ENCODE data around the gene DNM3. TPM values are rescaled to one million over a fixed set of nuclear protein-coding genes. Genes with fewer than 3 reads are reported as not detected.
"Not testable (repeated sequence)": the region's sequence is repeated elsewhere in the genome, so short reads cannot be mapped to it uniquely, and the experiment has no call there.

The DNM3 gene
- polyA plus RNA-seq, 2 donors = 0.53 to 0.76 TPM

DNA sequence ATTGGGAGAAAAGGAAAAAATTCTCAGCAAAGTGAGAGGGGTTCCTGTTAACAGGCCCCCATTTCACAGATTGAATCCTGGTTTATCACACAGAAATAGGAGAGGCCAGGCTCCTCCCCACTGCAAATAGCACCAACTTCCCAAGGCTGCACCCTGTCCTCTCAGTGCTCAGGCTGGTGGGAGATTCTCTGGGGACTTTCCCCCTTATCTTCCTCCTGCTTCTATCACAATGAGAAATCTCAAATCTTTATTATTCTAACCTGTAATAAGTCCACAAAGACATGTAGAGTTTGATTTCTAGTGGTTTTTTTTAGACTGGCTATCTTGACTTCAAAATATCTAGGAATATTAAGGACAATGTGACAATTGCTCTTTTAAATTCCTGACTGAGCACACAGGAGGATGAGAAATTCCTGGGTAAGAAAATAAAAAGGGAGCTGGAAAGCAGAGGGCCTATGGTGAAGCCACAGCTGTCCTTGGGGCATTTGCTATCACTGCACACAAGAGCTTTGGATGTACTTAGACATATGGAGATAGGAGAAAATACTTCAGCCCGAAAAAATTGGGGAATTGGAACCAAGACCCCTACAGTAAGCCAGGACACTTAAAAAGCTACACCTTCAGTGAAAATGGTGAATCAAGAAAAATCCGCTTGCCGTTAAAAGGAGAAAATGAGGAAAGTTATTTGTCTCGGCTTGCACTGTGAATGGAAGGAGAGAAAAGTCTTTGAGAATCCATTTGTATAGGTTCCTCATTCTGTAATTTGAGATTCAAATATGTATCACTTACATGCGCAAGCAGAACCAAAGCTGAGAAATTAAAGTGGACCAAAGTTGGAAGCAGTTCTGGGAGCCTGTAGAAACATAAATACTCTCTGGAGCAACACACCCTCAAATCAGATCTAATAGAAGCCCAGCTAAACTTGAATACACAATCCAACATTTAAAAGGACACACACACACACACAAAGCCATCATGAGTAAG, 513.3 kb downstream of the DNM3 start:
- Histone ChIP-seq H3K27me3 (ENCODE audit: control insufficient read depth in 1 of 2, insufficient read depth in 2 of 2, low read length in 2 of 2) (no peaks in the 10 kb centered on the region), H3K9me3 (ENCODE audit: control insufficient read depth in 2 of 2, insufficient read depth in 1 of 2, low read depth in 1 of 2, low read length in 1 of 2) (no peaks in the 10 kb centered on the region), H3K4me3 (ENCODE audit: low read depth in 1 of 2, low read length in 2 of 2) (no peak overlapping the region), H3K4me1 (ENCODE audit: control insufficient read depth in 2 of 2, insufficient read depth in 2 of 2, low read length in 1 of 2) (peaks cover 0 to 2% of the 10 kb centered on the region in 2 donors), H3K36me3 (ENCODE audit: control insufficient read depth in 2 of 2, insufficient read depth in 2 of 2, low read length in 1 of 2) (no peaks in the 10 kb centered on the region), H3K27ac (ENCODE audit: low read depth in 2 of 2, low read length in 1 of 2) (no peak overlapping the region)
- 95 to 98% methylated on average over 5 of the region's 5 CpGs for WGBS, 2 donors

- H3K4me1 ChIP-seq (ENCODE audit: control insufficient read depth in 2 of 2, insufficient read depth in 2 of 2, low read length in 1 of 2) = peaks cover 0 to 2% of the 10 kb centered on the region in 2 donors
- H3K27ac ChIP-seq (ENCODE audit: low read depth in 2 of 2, low read length in 1 of 2) = no peak overlapping the region
- H3K36me3 ChIP-seq (ENCODE audit: control insufficient read depth in 2 of 2, insufficient read depth in 2 of 2, low read length in 1 of 2) = no peaks in the 10 kb centered on the region
- H3K27me3 ChIP-seq (ENCODE audit: control insufficient read depth in 1 of 2, insufficient read depth in 2 of 2, low read length in 2 of 2) = no peaks in the 10 kb centered on the region
- H3K9me3 ChIP-seq (ENCODE audit: control insufficient read depth in 2 of 2, insufficient read depth in 1 of 2, low read depth in 1 of 2, low read length in 1 of 2) = no peaks in the 10 kb centered on the region
- no peak overlapping the region for H3K4me3 ChIP-seq (ENCODE audit: low read depth in 1 of 2, low read length in 2 of 2)
Measured at GRCh38 chr1:172356620-172357019, 515.3 kb downstream of the DNM3 start.

GRCh38 chr1:172357753-172358385, 516.6 kb downstream of the DNM3 start:
- peaks cover 0 to 2% of the 10 kb centered on the region in 2 donors for H3K4me1 ChIP-seq (ENCODE audit: control insufficient read depth in 2 of 2, insufficient read depth in 2 of 2, low read length in 1 of 2)
- no peaks in the 10 kb centered on the region for H3K9me3 ChIP-seq (ENCODE audit: control insufficient read depth in 2 of 2, insufficient read depth in 1 of 2, low read depth in 1 of 2, low read length in 1 of 2)
- no peaks in the 10 kb centered on the region for H3K27me3 ChIP-seq (ENCODE audit: control insufficient read depth in 1 of 2, insufficient read depth in 2 of 2, low read length in 2 of 2)
- peak overlapping the region; percentile 15 to 85 for H3K27ac ChIP-seq (ENCODE audit: low read depth in 2 of 2, low read length in 1 of 2)
- no peak overlapping the region for H3K4me3 ChIP-seq (ENCODE audit: low read depth in 1 of 2, low read length in 2 of 2)
- H3K36me3 ChIP-seq (ENCODE audit: control insufficient read depth in 2 of 2, insufficient read depth in 2 of 2, low read length in 1 of 2) = no peaks in the 10 kb centered on the region
- 39 to 55% methylated on average over 5 of the region's 5 CpGs for WGBS, 2 donors

- WGBS, 2 donors = 12 to 17% methylated on average over 3 of the region's 3 CpGs
- Histone ChIP-seq H3K27me3 (ENCODE audit: control insufficient read depth in 1 of 2, insufficient read depth in 2 of 2, low read length in 2 of 2) (no peaks in the 10 kb centered on the region), H3K4me3 (ENCODE audit: low read depth in 1 of 2, low read length in 2 of 2) (no peak overlapping the region), H3K36me3 (ENCODE audit: control insufficient read depth in 2 of 2, insufficient read depth in 2 of 2, low read length in 1 of 2) (no peaks in the 10 kb centered on the region), H3K9me3 (ENCODE audit: control insufficient read depth in 2 of 2, insufficient read depth in 1 of 2, low read depth in 1 of 2, low read length in 1 of 2) (no peaks in the 10 kb centered on the region), H3K27ac (ENCODE audit: low read depth in 2 of 2, low read length in 1 of 2) (no peak overlapping the region), H3K4me1 (ENCODE audit: control insufficient read depth in 2 of 2, insufficient read depth in 2 of 2, low read length in 1 of 2) (peaks cover 0 to 2% of the 10 kb centered on the region in 2 donors)
Measured at GRCh38 chr1:172359491-172359999, 518.2 kb downstream of the DNM3 start.

GRCh38 chr1:172360511-172360910, 519.2 kb downstream of the DNM3 start:
- no peaks in the 10 kb centered on the region for H3K27me3 ChIP-seq (ENCODE audit: control insufficient read depth in 1 of 2, insufficient read depth in 2 of 2, low read length in 2 of 2)
- no peaks in the 10 kb centered on the region for H3K9me3 ChIP-seq (ENCODE audit: control insufficient read depth in 2 of 2, insufficient read depth in 1 of 2, low read depth in 1 of 2, low read length in 1 of 2)
- peaks cover 0 to 2% of the 10 kb centered on the region in 2 donors for H3K4me1 ChIP-seq (ENCODE audit: control insufficient read depth in 2 of 2, insufficient read depth in 2 of 2, low read length in 1 of 2)
- H3K36me3 ChIP-seq (ENCODE audit: control insufficient read depth in 2 of 2, insufficient read depth in 2 of 2, low read length in 1 of 2) = no peaks in the 10 kb centered on the region
- 47 to 64% methylated on average over 2 of the region's 2 CpGs for WGBS, 2 donors
- no peak overlapping the region for H3K4me3 ChIP-seq (ENCODE audit: low read depth in 1 of 2, low read length in 2 of 2)
- no peak overlapping the region for H3K27ac ChIP-seq (ENCODE audit: low read depth in 2 of 2, low read length in 1 of 2)

DNA sequence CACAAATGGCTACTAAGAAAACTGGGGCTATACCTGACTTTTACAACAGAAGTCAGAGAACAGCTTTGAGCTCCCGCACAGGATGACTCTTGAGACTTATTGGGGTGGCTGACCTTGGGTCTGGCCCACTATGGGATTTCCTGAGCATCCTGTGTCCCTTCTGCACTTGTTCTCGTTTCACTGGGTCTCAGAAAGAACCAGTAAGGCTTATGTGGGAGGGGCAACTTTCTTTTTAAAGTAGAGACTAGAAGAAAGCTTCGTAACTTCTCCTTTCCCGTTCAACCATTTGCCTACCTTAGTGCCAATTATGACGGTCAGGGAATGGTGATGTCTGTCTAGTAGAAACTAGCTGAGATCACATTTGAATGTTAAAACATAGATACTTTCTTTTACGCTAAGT, 519.7 kb downstream of the DNM3 start:
- no peak overlapping the region for H3K27ac ChIP-seq (ENCODE audit: low read depth in 2 of 2, low read length in 1 of 2)
- WGBS, 2 donors = 72 to 85% methylated on average over 6 of the region's 6 CpGs
- H3K9me3 ChIP-seq (ENCODE audit: control insufficient read depth in 2 of 2, insufficient read depth in 1 of 2, low read depth in 1 of 2, low read length in 1 of 2) = no peaks in the 10 kb centered on the region
- no peaks in the 10 kb centered on the region for H3K36me3 ChIP-seq (ENCODE audit: control insufficient read depth in 2 of 2, insufficient read depth in 2 of 2, low read length in 1 of 2)
- no peak overlapping the region for H3K4me3 ChIP-seq (ENCODE audit: low read depth in 1 of 2, low read length in 2 of 2)
- peaks cover 0 to 2% of the 10 kb centered on the region in 2 donors for H3K4me1 ChIP-seq (ENCODE audit: control insufficient read depth in 2 of 2, insufficient read depth in 2 of 2, low read length in 1 of 2)
- H3K27me3 ChIP-seq (ENCODE audit: control insufficient read depth in 1 of 2, insufficient read depth in 2 of 2, low read length in 2 of 2) = no peaks in the 10 kb centered on the region

- Histone ChIP-seq H3K27me3 (ENCODE audit: control insufficient read depth in 1 of 2, insufficient read depth in 2 of 2, low read length in 2 of 2) (no peaks in the 10 kb centered on the region), H3K4me3 (ENCODE audit: low read depth in 1 of 2, low read length in 2 of 2) (no peak overlapping the region), H3K27ac (ENCODE audit: low read depth in 2 of 2, low read length in 1 of 2) (no peak overlapping the region), H3K4me1 (ENCODE audit: control insufficient read depth in 2 of 2, insufficient read depth in 2 of 2, low read length in 1 of 2) (no peaks in the 10 kb centered on the region), H3K9me3 (ENCODE audit: control insufficient read depth in 2 of 2, insufficient read depth in 1 of 2, low read depth in 1 of 2, low read length in 1 of 2) (no peaks in the 10 kb centered on the region), H3K36me3 (ENCODE audit: control insufficient read depth in 2 of 2, insufficient read depth in 2 of 2, low read length in 1 of 2) (no peaks in the 10 kb centered on the region)
Measured at GRCh38 chr1:172363852-172364251, 522.6 kb downstream of the DNM3 start.

DNA sequence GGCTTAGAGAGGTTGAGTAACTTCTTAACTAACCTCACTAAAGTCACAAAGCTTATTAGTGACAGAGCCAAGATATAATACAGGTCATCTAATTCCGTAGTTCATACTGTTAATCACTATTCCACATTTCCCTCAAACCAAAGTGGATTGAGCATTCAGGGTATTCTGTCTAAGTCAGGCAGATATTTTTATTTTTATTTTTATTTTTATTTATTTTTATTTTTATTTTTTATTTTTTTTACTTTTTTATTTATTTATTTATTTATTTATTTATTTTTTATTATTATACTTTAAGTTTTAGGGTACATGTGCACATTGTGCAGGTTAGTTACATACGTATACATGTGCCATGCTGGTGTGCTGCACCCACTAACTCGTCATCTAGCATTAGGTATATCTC, 530.3 kb downstream of the DNM3 start:
- not testable (repeated sequence) for H3K36me3 ChIP-seq (ENCODE audit: control insufficient read depth in 2 of 2, insufficient read depth in 2 of 2, low read length in 1 of 2); H3K27ac ChIP-seq (ENCODE audit: low read depth in 2 of 2, low read length in 1 of 2); H3K9me3 ChIP-seq (ENCODE audit: control insufficient read depth in 2 of 2, insufficient read depth in 1 of 2, low read depth in 1 of 2, low read length in 1 of 2); H3K4me3 ChIP-seq (ENCODE audit: low read depth in 1 of 2, low read length in 2 of 2); H3K27me3 ChIP-seq (ENCODE audit: control insufficient read depth in 1 of 2, insufficient read depth in 2 of 2, low read length in 2 of 2); H3K4me1 ChIP-seq (ENCODE audit: control insufficient read depth in 2 of 2, insufficient read depth in 2 of 2, low read length in 1 of 2)
- WGBS, 2 donors = 93 to 99% methylated on average over 1 of the region's 3 CpGs

GRCh38 chr1:172373864-172374263, 532.6 kb downstream of the DNM3 start:
- no peaks in the 10 kb centered on the region for H3K4me1 ChIP-seq (ENCODE audit: control insufficient read depth in 2 of 2, insufficient read depth in 2 of 2, low read length in 1 of 2)
- H3K9me3 ChIP-seq (ENCODE audit: control insufficient read depth in 2 of 2, insufficient read depth in 1 of 2, low read depth in 1 of 2, low read length in 1 of 2) = no peaks in the 10 kb centered on the region
- no peak overlapping the region for H3K27ac ChIP-seq (ENCODE audit: low read depth in 2 of 2, low read length in 1 of 2)
- no peak overlapping the region for H3K4me3 ChIP-seq (ENCODE audit: low read depth in 1 of 2, low read length in 2 of 2)
- H3K27me3 ChIP-seq (ENCODE audit: control insufficient read depth in 1 of 2, insufficient read depth in 2 of 2, low read length in 2 of 2) = no peaks in the 10 kb centered on the region
- 45 to 49% methylated on average over 1 of the region's 1 CpG for WGBS, 2 donors
- H3K36me3 ChIP-seq (ENCODE audit: control insufficient read depth in 2 of 2, insufficient read depth in 2 of 2, low read length in 1 of 2) = no peaks in the 10 kb centered on the region
